Esophagus squamous epithelium (tissue), 5 donors: ENCODE data around the gene ANKRD31. TPM values are rescaled to one million over a fixed set of nuclear protein-coding genes. Genes with fewer than 3 reads are reported as not detected.

Source experiments
- DNase-seq: peaks from one replicate; lab custom pipeline; 2025; lab: John Stamatoyannopoulos, UW
- H3K27ac ChIP-seq, 4 donors: fragments of 200-600 bp; sonication (generic); one replicate each; pipeline ENCODE4 v1.5.1; 2016 to 2019; ENCODE audit warnings: mild to moderate bottlenecking in 1 of 4
- H3K27me3 ChIP-seq, 4 donors: fragments of 200-600 bp; sonication (generic); 1 replicate in 3 of 4; 2 replicates in 1 of 4; pipeline versions ENCODE4 v1.5.1 to v1.6.0; 2017 to 2021; ENCODE audit warnings: antibody characterized with exemption in 1 of 4
- H3K36me3 ChIP-seq, 3 donors: fragments of 200-600 bp; sonication (generic); one replicate each; pipeline ENCODE4 v1.5.1; 2016 to 2019
- H3K4me1 ChIP-seq, 3 donors: fragments of 200-600 bp; sonication (generic); one replicate each; pipeline ENCODE4 v1.5.1; 2017 to 2019
- H3K4me3 ChIP-seq, 4 donors: fragments of 200-600 bp; sonication (generic); 1 replicate in 3 of 4; 2 replicates in 1 of 4; pipeline ENCODE4 v1.5.1; 2016 to 2019; ENCODE audit warnings: mild to moderate bottlenecking in 2 of 4, moderate library complexity in 1 of 4
- H3K9me3 ChIP-seq, 3 donors: fragments of 200-600 bp; sonication (generic); one replicate each; pipeline ENCODE4 v1.5.1; 2016 to 2019
- POLR2A ChIP-seq, 4 donors: fragments of 450-650 bp; IDR thresholded peaks; one replicate each; pipeline ENCODE4 v1.6.1; 2017; ENCODE audit warnings: antibody characterized with exemption in 4 of 4, mild to moderate bottlenecking in 4 of 4, moderate library complexity in 3 of 4
- WGBS, 2 donors: methylation state at CpG; one replicate each; pipeline ENCODE4 v1.1.5; 2018; 5-methylcytosine and 5-hydroxymethylcytosine counted together
- intact Hi-C: fragments of 100-400 bp; cut with DNase I; formaldehyde crosslinking; loops from one replicate; pipeline ENCODE4 v1.15.0; 2022
- total RNA-seq, 4 donors: library from RNA; depleted of rRNA; stranded (reverse); fragments of >200 nt; gene quantifications; one replicate each; pipeline ENCODE4 v1.1.0, GENCODE V29; 2016
- TF ChIP-seq, protein P1 (sequence below), 6 experiments: fragments of 450-650 bp in 4 of 6; fragments of 200-600 bp in 2 of 6; sonication (generic) in 2 of 6; IDR thresholded peaks; one replicate each; pipeline ENCODE4 v1.5.1; 2016 to 2019; ENCODE audit warnings: antibody characterized with exemption in 6 of 6, mild to moderate bottlenecking in 4 of 6, moderate library complexity in 4 of 6
- donor health status: DM: yes; HTN: yes; CAD: no.

Gene ANKRD31
- total RNA-seq, 4 donors from 2014 or later: 0.19 to 1.1 (median 0.54) TPM

GRCh38 chr5:75023368-75024159 lies 213.1 kb downstream of the ANKRD31 start:
- H3K4me1 ChIP-seq: no peaks in the 10 kb centered on the region
- intact Hi-C loops: no loop called here
- H3K9me3 ChIP-seq: no peaks in the 10 kb centered on the region
- no peak for DNase-seq
- H3K4me3 ChIP-seq: no peak overlapping the region
- no peaks in the 10 kb centered on the region for H3K36me3 ChIP-seq
- 53 to 61% methylated on average over 9 of the region's 9 CpGs for WGBS, 2 donors
- no peak overlapping the region for H3K27ac ChIP-seq
- TF ChIP-seq, protein P1, sequence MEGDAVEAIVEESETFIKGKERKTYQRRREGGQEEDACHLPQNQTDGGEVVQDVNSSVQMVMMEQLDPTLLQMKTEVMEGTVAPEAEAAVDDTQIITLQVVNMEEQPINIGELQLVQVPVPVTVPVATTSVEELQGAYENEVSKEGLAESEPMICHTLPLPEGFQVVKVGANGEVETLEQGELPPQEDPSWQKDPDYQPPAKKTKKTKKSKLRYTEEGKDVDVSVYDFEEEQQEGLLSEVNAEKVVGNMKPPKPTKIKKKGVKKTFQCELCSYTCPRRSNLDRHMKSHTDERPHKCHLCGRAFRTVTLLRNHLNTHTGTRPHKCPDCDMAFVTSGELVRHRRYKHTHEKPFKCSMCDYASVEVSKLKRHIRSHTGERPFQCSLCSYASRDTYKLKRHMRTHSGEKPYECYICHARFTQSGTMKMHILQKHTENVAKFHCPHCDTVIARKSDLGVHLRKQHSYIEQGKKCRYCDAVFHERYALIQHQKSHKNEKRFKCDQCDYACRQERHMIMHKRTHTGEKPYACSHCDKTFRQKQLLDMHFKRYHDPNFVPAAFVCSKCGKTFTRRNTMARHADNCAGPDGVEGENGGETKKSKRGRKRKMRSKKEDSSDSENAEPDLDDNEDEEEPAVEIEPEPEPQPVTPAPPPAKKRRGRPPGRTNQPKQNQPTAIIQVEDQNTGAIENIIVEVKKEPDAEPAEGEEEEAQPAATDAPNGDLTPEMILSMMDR (IDR thresholded peaks at IDR 0.05): no peak
- TF ChIP-seq POLR2A (IDR thresholded peaks at IDR 0.05): no peak
- no peaks in the 10 kb centered on the region for H3K27me3 ChIP-seq

DNA sequence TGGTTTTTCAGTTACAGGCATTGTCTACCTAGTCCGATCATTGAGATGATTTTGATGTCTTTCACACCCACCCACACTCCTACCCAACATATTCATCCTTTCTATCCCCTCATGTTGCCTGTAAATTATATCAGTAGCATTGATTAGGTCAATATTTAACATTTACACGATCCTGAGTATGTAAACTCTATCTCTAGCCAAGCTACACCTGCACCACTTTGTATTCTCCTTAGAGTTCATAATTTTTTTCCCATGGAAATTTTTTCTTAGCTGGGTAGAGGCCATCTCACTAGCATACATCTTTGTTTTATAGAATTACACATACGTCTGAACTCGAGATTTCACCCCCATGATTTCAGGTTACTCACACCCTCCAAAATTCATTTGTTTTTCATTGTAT lies 214.9 kb downstream of the ANKRD31 start:
- Histone ChIP-seq H3K9me3 (no peaks in the 10 kb centered on the region), H3K4me1 (no peaks in the 10 kb centered on the region), H3K27ac (no peak overlapping the region), H3K36me3 (no peaks in the 10 kb centered on the region), H3K27me3 (no peaks in the 10 kb centered on the region), H3K4me3 (no peak overlapping the region)
- intact Hi-C loops: no loop called here
- no peak for TF ChIP-seq POLR2A (IDR thresholded peaks at IDR 0.05)
- TF ChIP-seq, protein P1 (IDR thresholded peaks at IDR 0.05): no peak
- WGBS, 2 donors: 70 to 78% methylated on average over 4 of the region's 4 CpGs
- no peak for DNase-seq

GRCh38 chr5:75021219-75021618 lies 215.5 kb downstream of the ANKRD31 start:
- no peaks in the 10 kb centered on the region for H3K9me3 ChIP-seq
- no peak overlapping the region for H3K27ac ChIP-seq
- H3K27me3 ChIP-seq: no peaks in the 10 kb centered on the region
- H3K4me1 ChIP-seq: no peaks in the 10 kb centered on the region
- intact Hi-C loops: no loop called here
- TF ChIP-seq, protein P1 (IDR thresholded peaks at IDR 0.05): no peak
- TF ChIP-seq POLR2A (IDR thresholded peaks at IDR 0.05): no peak
- H3K4me3 ChIP-seq: no peak overlapping the region
- no peak for DNase-seq
- no peaks in the 10 kb centered on the region for H3K36me3 ChIP-seq
- WGBS, 2 donors: 66 to 75% methylated on average over 3 of the region's 3 CpGs

- intact Hi-C loops: no loop called here
- Histone ChIP-seq H3K4me3 (no peak overlapping the region), H3K9me3 (no peaks in the 10 kb centered on the region), H3K4me1 (no peaks in the 10 kb centered on the region), H3K27ac (no peak overlapping the region), H3K27me3 (no peaks in the 10 kb centered on the region), H3K36me3 (no peaks in the 10 kb centered on the region)
- TF ChIP-seq, protein P1 (IDR thresholded peaks at IDR 0.05): no peak
- TF ChIP-seq POLR2A (IDR thresholded peaks at IDR 0.05): no peak
- WGBS, 2 donors: 73 to 91% methylated on average over 10 of the region's 10 CpGs
- no peak for DNase-seq
Measured at GRCh38 chr5:75020016-75020656, 216.5 kb downstream of the ANKRD31 start.
